Loucy (cell line): ENCODE results near the gene NUFIP2.

Experiments used
- CTCF ChIP-seq: fragments of 200-600 bp; sonication (generic); conservative IDR thresholded peaks from 2 replicates; pipeline ENCODE4 v1.5.1; 2014; ENCODE audit warnings: mild to moderate bottlenecking, antibody characterized with exemption, low read length
- EZH2phosphoT487 ChIP-seq: fragments of 200-600 bp; IDR thresholded peaks from 2 replicates; pipeline ENCODE4 v1.6.1; 2018; ENCODE audit warnings: antibody characterized with exemption, mild to moderate bottlenecking, moderate library complexity, borderline replicate concordance

DNA sequence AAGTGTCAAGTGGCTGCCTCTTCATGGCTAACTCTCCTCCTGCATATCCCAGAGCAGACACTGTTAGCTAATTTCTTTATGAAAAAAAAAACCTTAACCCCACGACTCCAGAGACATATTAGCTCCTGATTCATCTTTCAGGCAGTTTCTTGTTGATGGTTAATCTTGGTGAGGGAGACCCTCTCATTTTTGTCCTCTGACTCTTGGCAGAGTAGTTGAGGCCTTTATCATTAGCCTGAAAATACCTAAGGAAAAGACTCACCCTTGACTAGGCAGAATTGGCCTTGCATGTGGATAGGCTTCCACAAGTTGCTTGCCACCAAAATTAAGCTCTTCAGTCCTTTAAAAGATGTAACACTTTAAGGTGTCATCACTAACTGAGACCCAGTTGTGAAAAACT, 43.3 kb downstream of the NUFIP2 start:
- TF ChIP-seq CTCF (no peak), EZH2phosphoT487 (no peak)
